Cortex of kidney (tissue), 1 donor: ENCODE data around the gene SENP8.

Source experiments
- DNase-seq: peaks from one replicate; lab custom pipeline; 2025; lab: John Stamatoyannopoulos, UW

Gene SENP8

DNA sequence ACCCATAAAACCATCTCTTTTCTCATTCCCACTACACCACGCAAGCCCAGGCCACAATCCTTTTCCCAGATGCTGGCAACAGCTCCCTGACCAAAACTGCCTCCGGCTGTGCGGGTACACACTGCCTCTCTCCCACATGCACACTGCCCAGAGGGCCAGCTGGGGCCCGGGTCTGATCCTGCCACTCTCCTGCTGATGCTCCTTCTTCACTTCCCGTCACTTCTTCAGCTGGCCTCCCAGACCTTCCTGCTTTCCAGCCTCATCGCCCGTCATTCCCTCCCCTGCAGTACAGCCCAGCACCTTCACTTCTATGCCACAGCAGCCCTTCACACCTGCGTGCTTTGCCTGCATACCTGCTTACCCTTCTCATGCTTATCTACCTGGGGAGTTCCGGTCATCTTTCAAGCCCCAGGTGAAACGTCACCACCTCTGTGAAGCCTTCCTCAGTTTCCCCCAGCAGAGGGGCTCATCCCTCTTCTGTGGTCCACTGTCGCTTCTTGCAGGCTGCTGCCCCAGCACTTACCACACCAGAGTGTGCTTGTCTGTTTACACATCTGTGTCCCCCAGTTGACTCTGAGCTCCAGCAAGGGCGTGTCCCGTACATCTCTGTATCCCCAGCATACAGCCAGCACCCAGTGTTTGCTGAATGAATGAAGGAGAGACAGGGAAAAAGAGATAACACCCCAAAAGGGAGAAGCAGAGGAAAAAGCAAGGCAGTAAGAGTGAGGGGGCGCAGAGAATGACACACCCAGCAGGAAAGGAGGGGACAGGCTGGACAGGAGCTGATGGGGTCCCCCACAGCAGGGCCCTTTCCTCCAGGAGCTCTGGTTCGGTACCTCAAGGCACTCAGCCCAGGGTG is 57.2 kb downstream of the SENP8 start:
- DNase-seq, result no peak

DNA sequence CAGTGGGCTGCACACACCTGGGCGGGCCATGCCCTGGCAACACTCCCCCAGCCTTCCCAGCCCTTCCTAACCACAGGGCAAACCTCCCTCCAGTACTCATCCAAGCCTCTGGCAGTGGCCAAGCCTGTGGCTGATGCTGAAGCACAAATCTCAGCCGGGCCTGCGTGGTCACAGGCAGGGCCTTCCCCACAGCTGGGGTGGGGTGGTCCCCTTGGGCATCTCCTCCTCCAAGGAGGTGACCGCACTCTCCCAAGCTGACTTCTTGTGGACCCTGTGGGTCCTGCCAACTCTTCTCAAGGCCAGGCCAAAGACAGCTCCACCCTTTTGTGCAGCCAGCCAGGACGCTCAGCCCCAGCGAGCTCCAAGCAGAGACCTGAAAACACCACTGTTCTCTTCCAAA is 58.0 kb downstream of the SENP8 start:
- no peak for DNase-seq

DNA sequence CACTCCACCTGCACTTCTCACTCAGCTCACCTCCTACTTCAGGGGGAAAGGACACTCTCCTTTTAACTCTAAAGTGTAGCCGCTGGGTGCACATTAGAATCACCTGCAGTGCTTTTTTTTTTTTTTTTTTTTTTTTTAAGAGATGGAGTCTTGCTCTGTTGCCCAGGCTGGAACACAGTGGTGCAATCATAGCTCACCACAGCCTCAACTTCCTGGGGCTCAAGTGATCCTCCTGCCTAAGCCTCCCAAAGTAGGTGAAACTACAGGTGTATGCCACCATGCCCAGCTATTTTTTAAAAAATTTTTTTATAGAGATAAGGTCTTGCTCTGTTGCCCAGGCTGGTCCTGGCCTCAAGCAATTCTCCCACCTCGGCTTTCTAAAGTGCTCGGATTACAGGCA is 58.5 kb downstream of the SENP8 start:
- no peak for DNase-seq

DNA sequence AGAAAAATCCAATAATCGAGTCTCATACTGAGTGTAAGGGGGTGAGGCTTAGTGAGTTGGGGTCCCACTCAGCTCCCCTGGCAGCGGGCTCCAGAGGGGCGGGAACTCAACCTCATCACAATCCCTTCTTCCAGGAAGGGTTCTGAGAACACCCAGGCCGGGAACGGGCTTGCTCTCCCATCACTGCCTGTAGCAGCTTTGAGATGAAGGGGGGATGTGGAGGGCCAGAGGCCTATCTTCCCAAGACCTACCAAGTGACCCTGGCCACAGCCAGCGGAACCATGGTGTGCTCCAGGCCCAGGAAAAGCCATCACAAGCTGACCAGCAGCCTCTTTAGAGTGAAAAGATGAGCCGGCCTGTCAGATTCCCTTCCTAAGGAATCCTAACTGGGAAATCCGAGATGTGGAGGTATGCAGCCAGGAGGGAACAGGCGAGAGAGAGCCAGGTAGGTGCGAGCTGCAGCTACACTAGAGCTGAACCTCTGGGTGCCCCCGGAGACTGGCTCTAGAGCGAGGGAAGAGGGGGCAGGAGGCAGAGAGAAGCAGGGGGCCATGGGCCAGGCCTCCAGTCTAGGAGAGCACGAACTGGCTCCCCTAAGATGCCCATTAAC is 60.9 kb downstream of the SENP8 start:
- no peak for DNase-seq

DNA sequence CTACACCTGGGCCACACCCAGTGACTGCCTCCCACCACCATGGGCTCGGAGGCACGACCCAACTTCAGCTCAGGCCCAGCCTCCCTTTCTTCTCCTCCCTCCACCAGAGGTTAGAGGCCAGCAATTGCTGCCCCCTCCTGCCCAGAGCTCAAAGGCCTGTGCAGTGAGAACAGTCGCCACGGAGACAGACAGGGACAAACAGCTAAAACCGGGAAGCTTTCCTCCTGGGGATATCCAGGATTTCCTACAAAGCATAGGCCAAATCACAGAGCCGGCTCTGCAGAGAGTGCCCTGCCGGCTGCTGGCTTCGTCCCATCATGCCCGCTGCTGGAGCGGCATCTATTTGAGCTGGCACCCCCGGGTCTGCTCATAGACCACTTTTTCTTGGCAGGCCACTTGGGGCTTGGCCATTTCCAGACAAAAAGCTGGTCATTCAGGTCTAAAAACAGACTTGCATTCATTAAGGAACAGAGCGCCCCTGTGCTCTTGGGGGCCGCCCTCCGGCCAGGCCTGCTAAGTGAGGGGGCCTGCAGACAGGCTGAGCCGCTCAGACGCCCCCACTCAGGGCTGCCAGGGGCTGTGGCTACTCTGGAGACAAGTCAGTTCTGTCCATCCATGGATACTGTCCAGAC is 61.9 kb downstream of the SENP8 start:
- no peak for DNase-seq

DNA sequence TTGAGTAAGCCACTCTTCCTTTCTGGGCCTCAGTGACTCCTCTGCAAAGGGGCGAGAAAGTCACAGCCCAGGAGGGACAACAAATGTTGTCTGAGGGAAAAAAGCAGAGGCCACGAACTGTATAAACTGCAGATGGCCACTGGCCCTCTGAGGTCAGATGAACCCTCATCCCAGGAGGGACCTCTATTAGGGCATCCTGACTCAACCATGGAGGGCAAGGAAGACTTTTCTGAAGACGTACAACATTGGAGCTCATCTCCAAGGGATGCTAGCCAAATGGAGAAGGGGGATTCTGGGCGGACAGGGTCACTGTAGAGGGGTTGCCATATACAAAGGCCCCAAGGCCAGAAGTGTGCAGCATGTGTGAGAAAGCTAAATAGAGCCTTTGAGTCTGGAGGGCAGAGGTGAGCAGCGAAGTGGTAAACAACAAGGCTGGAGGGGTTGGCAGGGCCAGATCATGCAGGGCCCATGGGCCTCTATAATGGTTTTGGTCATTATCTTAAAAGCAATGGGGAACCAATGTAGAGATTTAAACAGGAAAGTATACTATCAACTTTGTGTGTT is 62.6 kb downstream of the SENP8 start:
- no peak for DNase-seq

DNA sequence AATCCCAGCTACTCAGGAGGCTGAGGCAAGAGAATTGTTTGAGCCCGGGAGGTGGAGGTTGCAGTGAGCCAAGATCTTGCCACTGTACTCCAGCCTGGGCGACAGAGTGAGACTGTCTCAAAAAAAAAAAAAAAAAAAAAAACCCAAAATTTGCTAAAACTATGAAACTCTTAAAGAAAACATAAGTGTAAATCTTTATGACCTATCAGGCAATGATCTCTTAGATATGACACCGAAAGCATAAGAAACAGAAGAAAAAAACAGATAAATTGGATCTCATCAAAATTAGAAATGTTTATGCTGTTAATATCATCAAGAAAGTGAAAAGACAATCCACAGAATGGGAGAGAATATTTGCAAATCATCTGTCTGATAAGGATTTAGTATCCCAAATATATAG is 64.0 kb downstream of the SENP8 start:
- no peak for DNase-seq

DNA sequence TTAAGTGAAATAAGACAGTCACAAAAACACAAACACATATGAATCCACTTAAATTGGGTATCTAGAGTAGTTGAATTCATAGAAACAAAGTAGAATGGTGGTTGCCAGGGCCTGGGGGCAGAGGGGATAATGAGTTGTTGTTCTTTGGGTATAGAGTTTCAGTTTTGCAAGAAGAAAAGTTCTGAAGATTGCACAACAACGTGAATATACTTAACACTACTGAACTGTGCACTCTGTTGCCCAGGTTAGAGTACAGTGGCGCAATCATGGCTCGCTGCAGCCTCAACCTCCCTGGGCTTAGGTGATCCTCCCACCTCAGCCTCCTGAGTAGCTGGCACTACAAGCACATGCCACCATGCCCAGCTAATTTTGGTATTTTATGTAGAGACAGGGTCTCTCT is 64.5 kb downstream of the SENP8 start:
- DNase-seq, result no peak

DNA sequence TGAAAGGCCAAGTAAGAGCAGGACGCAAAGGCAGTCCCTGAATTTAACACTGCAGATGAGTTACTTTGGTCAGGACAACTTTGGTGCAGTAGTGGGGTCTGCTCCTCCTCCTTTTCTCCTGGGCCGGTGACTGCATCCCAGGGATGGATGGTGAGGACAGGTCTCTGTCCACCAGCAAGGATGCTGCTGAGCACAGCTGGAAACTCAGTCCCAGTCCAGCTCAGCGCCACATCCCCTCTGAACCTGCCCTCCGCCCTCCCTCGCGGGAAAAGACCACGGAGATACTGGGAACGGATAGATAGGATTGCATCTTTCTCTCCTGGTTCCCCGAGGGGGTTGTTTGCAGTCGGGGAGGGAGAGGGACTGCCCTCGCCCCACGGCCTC is 65.6 kb downstream of the SENP8 start:
- DNase-seq, result no peak

DNA sequence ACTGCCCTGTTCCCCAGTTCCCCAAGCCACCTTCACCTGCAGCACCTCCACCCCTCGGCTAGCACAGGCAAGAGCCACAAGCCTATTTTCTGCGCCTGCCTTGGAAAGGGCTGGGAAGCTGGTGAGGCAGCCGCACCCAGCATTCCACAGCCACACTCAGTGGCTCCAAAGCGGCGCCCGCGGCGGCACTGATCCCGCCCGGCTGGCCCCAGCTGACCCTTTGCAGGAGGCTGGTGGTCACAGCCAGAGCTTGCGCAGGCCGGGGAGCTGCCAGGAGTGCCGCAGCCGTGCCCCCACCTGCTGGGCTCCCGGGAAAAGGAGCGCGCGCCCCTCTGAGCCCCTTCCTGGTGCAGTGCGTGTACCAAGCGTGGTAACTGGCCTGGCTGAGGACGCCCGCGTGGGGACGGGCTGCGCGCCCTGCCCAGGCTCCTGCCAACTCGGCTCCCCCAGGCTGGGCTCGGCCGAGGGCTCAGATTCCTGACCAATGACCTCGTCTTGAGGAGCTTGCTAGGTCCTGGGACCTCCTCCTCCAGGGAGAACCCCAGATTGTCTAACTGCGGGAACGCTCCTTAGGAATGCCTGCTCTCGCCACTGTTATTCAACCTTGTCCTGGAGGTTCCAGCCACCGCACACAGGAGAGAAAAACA is 66.1 kb downstream of the SENP8 start:
- no peak for DNase-seq

DNA sequence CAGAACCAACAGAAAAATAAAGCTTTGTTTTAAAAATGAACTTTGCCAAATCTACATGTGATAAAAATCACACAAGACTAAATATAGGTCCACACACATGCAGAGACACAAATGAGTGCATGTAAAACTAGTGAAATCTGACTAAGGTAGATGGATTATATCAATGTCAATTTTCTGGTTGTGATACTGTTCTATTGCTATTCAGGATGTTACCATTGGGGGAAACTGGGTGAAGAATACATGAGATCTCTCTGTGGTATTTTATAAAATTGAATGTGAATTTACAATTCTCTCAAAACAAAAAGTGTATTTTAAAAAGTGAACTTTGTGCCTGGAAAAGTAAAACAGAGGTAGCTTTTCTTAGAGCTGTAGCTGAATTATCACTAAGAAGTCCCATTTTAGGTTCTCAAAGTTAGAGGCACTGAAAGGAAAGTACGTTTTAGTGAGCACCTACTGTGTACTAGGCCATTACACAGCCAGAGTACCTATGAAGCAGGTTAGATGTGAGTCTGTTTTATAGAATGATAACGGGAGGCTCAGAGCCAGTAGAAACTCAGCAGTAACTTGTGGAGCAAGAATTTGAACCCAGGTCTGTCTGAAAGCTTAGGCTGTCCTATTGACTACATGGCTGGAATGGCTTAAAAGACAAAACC is 71.2 kb downstream of the SENP8 start:
- DNase-seq, result no peak

DNA sequence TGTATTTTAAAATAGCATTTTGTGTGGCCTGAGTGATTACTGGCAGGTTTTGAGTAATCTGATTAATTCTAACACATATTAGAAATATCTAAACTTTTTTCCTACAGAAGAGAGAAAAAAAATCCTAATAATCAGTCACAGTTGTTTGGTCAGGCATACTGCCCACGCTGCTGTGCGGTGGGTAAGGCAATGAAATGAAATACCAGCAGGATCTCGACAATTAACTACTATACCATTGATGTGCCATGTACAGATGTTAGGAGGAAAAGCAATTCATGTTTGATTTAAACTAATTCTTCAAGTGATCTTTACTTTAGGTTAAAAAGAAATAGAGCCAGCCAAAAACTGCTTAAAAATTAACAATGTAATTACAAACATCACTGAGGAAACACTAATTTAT is 74.2 kb downstream of the SENP8 start:
- no peak for DNase-seq
